ENCODE measurements around the gene TARP.
"Not testable (repeated sequence)": the region's sequence is repeated elsewhere in the genome, so short reads cannot be mapped to it uniquely, and the experiment has no call there.

DNA sequence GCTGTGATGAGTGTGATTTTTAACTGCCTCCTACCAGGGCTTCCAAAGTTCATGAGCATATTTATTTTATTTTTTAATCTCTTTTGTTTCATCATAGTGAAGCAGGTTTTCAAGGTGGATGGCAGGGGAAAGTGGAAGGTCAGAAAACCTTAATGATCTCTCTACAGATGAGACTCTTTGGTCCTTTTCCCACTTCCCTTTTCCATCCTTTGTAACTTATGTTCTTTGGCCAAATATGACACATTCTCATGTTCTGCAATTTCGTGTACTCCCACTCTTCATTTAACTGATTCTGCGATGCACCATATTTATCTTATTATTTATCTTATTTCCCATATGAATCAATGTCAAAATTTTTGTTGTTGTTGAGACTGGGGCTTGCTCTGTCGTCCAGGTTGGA lies 7.5 kb downstream of the TARP start:
- TF ChIP-seq CTCF (tag by site-specific recombination; IDR thresholded peaks at IDR 0.05); ZXDB (tag by site-specific recombination; IDR thresholded peaks at IDR 0.05); ZNF155 (tag by site-specific recombination; IDR thresholded peaks at IDR 0.05); YY1 (tag by site-specific recombination; IDR thresholded peaks at IDR 0.05); ZNF677 (tag by site-specific recombination; IDR thresholded peaks at IDR 0.05); ZNF76 (tag by site-specific recombination; IDR thresholded peaks at IDR 0.05; ENCODE audit: borderline replicate concordance, low read depth); PRDM2 (tag by site-specific recombination; IDR thresholded peaks at IDR 0.05; ENCODE audit: borderline replicate concordance): not testable (repeated sequence)
- TF ChIP-seq, protein P1, sequence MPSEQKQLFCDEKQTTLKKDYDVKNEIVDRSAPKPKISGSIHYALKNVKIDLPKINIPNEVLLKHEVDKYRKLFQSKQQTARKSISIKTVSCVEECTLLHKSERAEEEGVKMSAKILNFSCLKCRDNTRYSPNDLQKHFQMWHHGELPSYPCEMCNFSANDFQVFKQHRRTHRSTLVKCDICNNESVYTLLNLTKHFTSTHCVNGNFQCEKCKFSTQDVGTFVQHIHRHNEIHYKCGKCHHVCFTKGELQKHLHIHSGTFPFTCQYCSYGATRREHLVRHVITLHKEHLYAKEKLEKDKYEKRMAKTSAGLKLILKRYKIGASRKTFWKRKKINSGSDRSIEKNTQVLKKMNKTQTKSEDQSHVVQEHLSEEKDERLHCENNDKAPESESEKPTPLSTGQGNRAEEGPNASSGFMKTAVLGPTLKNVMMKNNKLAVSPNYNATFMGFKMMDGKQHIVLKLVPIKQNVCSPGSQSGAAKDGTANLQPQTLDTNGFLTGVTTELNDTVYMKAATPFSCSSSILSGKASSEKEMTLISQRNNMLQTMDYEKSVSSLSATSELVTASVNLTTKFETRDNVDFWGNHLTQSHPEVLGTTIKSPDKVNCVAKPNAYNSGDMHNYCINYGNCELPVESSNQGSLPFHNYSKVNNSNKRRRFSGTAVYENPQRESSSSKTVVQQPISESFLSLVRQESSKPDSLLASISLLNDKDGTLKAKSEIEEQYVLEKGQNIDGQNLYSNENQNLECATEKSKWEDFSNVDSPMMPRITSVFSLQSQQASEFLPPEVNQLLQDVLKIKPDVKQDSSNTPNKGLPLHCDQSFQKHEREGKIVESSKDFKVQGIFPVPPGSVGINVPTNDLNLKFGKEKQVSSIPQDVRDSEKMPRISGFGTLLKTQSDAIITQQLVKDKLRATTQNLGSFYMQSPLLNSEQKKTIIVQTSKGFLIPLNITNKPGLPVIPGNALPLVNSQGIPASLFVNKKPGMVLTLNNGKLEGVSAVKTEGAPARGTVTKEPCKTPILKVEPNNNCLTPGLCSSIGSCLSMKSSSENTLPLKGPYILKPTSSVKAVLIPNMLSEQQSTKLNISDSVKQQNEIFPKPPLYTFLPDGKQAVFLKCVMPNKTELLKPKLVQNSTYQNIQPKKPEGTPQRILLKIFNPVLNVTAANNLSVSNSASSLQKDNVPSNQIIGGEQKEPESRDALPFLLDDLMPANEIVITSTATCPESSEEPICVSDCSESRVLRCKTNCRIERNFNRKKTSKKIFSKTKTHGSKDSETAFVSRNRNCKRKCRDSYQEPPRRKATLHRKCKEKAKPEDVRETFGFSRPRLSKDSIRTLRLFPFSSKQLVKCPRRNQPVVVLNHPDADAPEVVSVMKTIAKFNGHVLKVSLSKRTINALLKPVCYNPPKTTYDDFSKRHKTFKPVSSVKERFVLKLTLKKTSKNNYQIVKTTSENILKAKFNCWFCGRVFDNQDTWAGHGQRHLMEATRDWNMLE (tag by site-specific recombination; conservative IDR thresholded peaks at IDR 0.05; ENCODE audit: low read depth) = not testable (repeated sequence)
